Measurements from ENCODE around the gene LEMD3.

The LEMD3 gene

DNA sequence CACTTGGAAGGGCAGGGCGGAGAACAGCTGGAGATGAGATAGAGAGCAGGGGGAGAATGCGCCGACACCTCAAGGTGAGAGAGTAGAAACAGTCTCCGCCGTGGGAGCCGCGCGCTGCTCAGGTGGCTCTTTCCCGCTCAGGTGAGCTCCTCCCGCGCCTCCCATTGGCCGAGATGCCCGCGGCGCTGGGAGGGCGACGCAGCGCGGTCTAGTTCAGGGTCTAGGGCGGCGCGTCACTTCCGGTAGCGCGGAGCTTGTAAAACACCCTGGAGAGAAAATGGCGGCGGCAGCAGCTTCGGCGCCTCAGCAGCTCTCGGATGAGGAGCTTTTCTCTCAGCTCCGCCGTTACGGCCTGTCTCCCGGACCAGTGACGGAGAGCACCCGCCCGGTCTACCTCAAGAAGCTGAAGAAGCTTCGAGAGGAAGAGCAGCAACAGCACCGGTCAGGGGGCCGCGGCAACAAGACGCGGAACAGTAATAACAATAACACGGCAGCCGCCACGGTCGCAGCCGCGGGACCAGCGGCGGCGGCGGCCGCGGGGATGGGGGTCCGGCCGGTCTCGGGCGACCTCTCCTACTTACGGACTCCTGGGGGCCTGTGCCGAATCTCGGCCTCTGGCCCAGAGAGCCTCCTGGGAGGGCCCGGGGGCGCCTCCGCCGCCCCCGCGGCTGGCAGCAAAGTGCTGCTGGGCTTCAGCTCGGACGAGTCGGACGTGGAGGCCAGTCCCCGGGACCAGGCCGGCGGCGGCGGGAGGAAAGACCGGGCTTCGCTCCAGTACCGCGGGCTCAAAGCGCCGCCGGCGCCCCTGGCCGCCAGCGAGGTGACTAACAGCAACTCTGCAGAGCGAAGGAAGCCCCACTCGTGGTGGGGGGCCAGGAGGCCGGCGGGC is at the start of gene LEMD3:
Gene LEMD3 (plus strand): TSS at position 264 of the 889 bp plus-strand sequence. CDS start 14 bp downstream, at position 278.
- peak; percentile 61 for DNase-seq

DNA sequence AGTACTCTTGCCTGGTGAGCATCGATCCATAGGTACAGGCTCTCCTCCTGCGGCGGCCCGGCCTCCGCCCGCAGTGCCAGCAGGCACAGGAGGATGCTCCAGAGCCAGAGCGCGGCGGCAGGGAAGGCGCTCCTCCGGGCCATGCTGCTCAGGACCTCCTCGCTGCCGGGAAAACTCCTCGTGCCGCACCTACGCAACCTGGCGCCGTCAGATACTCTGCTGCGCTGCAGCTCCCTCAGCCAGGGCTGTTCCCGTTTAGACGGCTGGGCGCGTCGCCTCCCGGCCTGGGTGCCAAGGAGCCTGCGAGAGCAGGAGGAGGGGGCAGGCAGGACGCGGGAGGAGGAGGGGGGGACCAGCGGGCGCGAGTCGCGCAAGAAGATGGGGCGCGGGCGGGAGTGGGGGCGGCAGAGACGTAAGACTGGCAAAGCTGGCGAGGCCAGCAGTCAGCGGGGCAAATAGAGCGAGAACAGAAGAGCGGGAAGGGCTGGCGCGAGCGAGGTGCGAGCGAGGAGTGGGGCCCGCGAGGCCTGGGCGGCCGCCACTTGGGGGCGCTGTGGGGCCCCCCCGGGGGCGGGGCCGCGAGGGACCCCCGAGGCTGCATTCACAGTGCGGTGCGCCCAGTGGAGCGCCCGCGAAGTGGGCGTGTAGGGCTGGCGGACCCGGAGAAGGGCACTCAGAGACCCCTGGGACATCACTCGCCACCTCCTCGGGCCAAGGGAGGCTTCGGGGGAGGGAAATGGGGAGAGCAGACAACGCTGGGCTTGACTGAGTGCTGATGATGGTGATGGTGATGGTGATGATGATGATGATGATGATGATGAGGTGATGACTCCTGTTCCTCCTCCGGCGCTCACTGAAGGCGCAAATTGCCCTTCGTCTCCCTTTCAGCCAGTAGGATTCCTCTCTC is 48.1 kb upstream of the LEMD3 start, which contains the start of gene WIF1:
Gene WIF1 (minus strand): TSS at position 257 of the 907 bp plus-strand sequence. CDS start 114 bp downstream, at position 143.
- no peak for DNase-seq

GRCh38 chr12:65121956-65122469 is 47.4 kb upstream of the LEMD3 start:
- DNase-seq, result no peak

- no peak for DNase-seq
Measured at GRCh38 chr12:65122703-65123102, 46.7 kb upstream of the LEMD3 start.

GRCh38 chr12:65123435-65124063 is 45.8 kb upstream of the LEMD3 start:
- peak; percentile 50 for DNase-seq

GRCh38 chr12:65125247-65125646 is 44.1 kb upstream of the LEMD3 start:
- no peak for DNase-seq

DNA sequence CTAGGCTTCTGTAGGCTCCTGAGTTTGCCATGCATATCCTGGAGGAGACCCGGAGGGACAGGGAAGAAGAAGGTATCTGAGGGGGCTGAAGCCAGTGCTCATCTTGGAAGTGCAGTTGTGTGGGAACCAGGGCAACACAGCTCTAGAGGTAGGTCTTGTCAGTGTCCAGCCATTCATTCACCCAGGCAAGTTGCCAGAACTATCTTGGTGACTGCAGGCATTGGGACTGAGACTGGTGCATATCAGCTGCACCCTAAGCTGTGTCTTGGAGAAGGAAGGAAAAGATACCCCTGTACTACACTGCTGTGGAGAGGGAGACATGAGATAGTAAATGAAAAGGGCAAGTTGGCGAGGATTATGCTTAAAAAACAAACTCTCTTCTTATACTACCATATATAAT is 43.4 kb upstream of the LEMD3 start:
- no peak for DNase-seq

GRCh38 chr12:65126482-65126881 is 42.9 kb upstream of the LEMD3 start:
- no peak for DNase-seq

GRCh38 chr12:65133879-65134278 is 35.5 kb upstream of the LEMD3 start:
- no peak for DNase-seq

DNA sequence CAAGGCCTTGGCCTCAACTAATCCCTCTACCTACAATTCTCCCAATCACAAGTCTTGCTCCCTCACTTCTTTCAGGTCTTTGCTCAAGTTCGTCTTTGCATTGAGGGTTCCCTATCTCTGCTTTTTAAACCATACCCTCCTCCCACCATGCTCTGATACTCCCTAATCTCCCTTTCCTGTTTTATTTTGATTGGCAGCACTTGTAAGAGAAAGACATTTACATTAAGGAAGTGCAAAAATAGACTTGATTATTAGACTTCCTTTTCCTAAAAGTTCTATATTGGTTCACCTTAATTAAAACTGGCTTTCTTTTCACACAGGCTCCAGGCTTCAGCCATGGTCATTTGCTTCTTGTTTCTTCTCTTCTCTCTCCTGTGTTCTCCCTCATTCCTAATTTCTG is 30.0 kb upstream of the LEMD3 start:
- DNase-seq, result no peak

GRCh38 chr12:65140738-65141137 is 28.6 kb upstream of the LEMD3 start:
- DNase-seq, result no peak

DNA sequence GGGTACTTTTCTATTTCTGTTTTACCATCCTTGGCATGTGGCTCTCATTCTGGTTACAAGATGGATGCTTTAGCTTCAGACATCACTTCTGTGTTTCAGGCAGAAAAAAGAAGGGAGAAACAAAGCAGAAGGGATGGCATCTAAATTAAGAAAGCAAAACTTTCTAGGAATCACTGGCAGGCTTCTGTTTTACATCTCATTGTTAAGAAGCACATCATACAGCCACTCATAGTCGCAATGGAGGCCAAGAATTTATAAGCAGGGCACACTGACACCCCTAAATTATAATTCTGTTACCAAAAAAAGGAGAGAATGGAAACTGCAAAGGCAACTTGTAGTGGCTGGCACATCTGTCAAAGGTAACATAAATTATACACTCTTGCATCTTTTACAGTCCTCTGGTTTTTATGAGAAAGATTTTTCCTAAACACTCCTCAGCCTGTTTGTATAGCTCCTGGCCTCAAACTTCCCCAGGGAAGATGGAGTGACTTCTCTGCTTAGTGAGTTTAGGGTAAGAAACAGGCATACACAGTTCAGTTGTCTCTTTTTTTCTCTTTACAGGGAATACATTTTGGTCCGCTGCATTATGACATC is 22.0 kb upstream of the LEMD3 start:
- DNase-seq, result no peak

DNA sequence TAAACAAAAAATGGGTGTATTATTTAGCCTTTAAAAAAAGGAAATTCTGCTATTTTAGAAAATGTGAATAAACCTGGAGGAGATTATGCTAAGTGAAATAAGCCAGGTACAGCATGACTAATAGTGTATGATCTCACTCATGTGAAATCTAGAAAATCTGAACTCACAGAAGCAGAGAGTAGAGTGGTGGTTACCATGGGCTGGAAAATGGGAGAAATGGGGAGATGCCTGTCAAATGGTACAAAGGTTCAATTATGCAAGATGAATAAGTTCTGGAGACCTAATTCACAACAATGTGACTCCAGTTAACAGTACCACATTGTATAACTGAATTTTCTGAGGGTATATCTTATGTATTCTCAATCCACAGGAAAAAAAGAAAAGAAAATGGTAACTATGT is 17.4 kb upstream of the LEMD3 start:
- no peak for DNase-seq

GRCh38 chr12:65152596-65152995 is 16.8 kb upstream of the LEMD3 start:
- DNase-seq, result no peak

DNA sequence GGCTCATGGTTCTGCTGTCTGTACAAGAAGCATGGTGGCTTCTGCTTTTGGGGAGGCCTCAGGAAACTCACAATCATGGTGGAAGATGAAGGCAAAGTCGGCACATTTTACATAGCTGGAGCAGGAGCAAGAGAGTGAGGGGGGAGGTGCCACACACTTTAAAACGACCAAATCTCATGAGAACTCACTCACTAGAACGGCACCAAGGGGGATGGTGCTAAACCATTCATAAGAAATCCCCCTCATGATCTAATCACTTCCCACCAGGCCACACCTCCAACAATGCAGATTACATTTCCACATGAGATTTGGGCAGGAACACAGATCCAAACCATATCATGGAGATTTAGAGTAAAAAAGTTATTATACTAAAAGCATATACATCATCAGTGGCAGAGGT is 13.6 kb upstream of the LEMD3 start:
- DNase-seq, result no peak

DNA sequence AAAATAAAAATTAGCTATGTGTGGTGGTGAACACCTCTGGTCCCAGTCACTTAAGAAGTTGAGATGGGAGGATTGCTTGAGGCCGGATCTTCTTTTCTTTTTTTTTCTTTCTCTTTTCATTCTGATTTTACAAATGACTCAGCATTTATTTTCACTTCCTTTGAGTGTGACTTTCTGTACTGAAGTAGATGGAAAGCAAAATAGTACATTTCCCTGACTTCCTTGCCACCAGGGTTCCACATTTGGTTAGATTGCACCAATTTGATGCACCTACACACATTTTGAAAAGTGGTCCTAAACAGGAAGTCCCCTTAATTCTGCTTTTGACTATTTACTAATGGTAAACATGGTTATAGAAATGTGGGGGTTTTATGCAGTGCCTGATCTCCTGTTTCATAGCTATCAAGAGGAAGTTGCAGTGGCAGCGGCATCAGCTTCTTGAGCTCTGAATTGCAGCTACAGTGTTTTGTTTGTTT is 13.0 kb upstream of the LEMD3 start:
- peak; percentile 48 for DNase-seq

- DNase-seq, result no peak
Measured at GRCh38 chr12:65157091-65157490, 12.3 kb upstream of the LEMD3 start.

- no peak for DNase-seq
Measured at GRCh38 chr12:65162609-65163008, 6.8 kb upstream of the LEMD3 start.

- no peak for DNase-seq
Measured at GRCh38 chr12:65164244-65164643, 5.1 kb upstream of the LEMD3 start.

DNA sequence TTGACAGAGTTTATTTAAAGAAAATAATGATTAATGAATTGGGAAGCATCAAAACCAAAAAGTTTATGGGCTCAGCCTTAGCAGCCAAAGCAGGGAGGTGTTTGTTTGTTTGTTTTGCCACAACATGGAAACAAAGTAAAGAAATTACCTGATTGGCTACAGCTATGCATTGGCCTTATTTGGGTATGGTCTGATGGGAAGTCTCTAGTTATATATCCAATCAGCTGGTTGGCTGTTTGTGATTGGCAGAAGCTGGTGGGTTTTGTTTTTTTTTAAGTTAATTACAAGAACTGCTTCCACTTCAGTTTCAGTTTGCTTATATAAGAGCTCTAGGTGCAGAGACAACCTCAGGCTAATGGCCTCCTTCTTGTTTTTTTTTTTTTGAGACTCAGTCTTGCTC is 4.6 kb upstream of the LEMD3 start:
- no peak for DNase-seq

DNA sequence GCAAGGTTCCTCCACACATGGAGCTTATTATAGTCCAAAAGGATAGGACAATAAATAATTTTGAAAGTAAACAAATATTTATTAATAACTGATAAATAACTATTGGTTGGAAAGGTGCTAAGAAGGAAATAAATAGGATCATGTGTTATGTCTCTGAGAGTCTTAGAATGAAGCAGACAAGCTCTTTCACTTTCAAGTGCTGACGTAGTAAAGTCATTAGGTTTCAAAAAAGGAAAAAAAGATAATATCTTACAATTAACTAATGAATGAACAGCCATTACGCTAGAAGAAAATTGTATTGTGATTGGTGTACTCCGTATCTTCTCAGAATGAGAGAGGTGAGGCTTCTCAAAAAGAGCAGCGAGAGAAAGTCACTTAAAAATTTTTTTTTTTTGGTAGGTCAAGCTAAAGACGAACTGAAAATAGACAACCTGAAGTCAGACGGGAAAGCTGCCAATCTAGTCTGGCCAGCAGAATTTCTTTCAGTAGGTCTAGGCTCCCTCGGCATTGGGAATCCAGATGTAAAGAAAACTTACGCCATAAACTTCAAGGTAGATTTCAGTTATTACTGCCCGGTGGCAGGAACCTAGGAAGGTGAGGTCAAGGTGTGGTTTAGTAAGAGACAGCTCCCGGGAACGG is 583 bp upstream of the LEMD3 start:
- no peak for DNase-seq
